CD4-positive, CD25-positive, alpha-beta regulatory T cell (primary cell): ENCODE results near the gene OR4N2. TPM values are rescaled to one million over a fixed set of nuclear protein-coding genes. Genes with fewer than 3 reads are reported as not detected.
"Not testable (repeated sequence)": the region's sequence is repeated elsewhere in the genome, so short reads cannot be mapped to it uniquely, and the experiment has no call there.

Experiments
- ATAC-seq, 2 donors: fragments of 150-1000 bp; cut with Tn5 transposase; one replicate each; pipeline ENCODE4 v1.10.0; 2021; ENCODE audit warnings: low read depth in 2 of 2, moderate number of reproducible peaks in 2 of 2, moderate library complexity in 1 of 2
- DNase-seq, 3 donors: peaks; one replicate each; pipeline versions ENCODE4 v3.0.0 to v3.0.0-alpha.2; 2012 to 2022; ENCODE audit warnings: mixed read lengths in 1 of 3
- H3K27ac ChIP-seq: one replicate; pipeline ENCODE4 v1.7.0; 2013; ENCODE audit warnings: mild to moderate bottlenecking, low read length; ENCODE audit not compliant: insufficient read depth, poor library complexity, severe bottlenecking
- H3K27me3 ChIP-seq: one replicate; pipeline ENCODE4 v1.7.0; 2013; ENCODE audit warnings: low read length; ENCODE audit not compliant: control insufficient read depth, insufficient read depth
- H3K36me3 ChIP-seq: one replicate; pipeline ENCODE4 v1.7.0; 2013; ENCODE audit warnings: mild to moderate bottlenecking, low read length, moderate library complexity; ENCODE audit not compliant: control insufficient read depth, insufficient read depth
- H3K4me1 ChIP-seq: 2 replicates; pipeline ENCODE4 v1.7.0; 2013; ENCODE audit warnings: mild to moderate bottlenecking, low read length; ENCODE audit not compliant: insufficient read depth, control insufficient read depth, poor library complexity, severe bottlenecking
- H3K4me3 ChIP-seq: one replicate; pipeline ENCODE4 v1.7.0; 2013; ENCODE audit warnings: low read depth, mild to moderate bottlenecking, low read length, moderate library complexity
- H3K9me3 ChIP-seq, 2 experiments: 1 replicate in 1 of 2; 2 replicates in 1 of 2; pipeline ENCODE4 v1.7.0; 2013; ENCODE audit warnings: low read length in 2 of 2, mild to moderate bottlenecking in 1 of 2, moderate library complexity in 1 of 2; ENCODE audit not compliant: control insufficient read depth in 2 of 2
- H3K27ac Mint-ChIP-seq, 3 donors: one replicate each; pipeline ENCODE4 v1.8.0; 2020 to 2022; ENCODE audit warnings: mild to moderate bottlenecking in 3 of 3, mixed read lengths in 3 of 3, moderate library complexity in 2 of 3
- H3K27me3 Mint-ChIP-seq: one replicate; pipeline ENCODE4 v1.8.0; 2022; ENCODE audit warnings: mild to moderate bottlenecking, mixed read lengths
- H3K36me3 Mint-ChIP-seq: one replicate; pipeline ENCODE4 v1.8.0; 2020; ENCODE audit warnings: mixed read lengths
- H3K4me1 Mint-ChIP-seq, 4 donors: one replicate each; pipeline ENCODE4 v1.8.0; 2020 to 2022; ENCODE audit warnings: mixed read lengths in 4 of 4, mild to moderate bottlenecking in 1 of 4
- H3K4me3 Mint-ChIP-seq, 4 donors: one replicate each; pipeline ENCODE4 v1.8.0; 2020 to 2022; ENCODE audit warnings: mild to moderate bottlenecking in 4 of 4, mixed read lengths in 4 of 4, moderate library complexity in 3 of 4
- H3K9me3 Mint-ChIP-seq, 7 donors: one replicate each; pipeline ENCODE4 v1.8.0; 2020 to 2022; ENCODE audit warnings: mixed read lengths in 7 of 7, mild to moderate bottlenecking in 3 of 7, moderate library complexity in 2 of 7
- polyA plus RNA-seq, 4 donors: library from polyadenylated mRNA; unstranded; fragments of 300-500 nt; fragmentation: Illumina TruSeq; gene quantifications; one replicate each; pipeline ENCODE4 v1.2.3, GENCODE V29; 2021
- total RNA-seq: library from RNA; stranded (reverse); gene quantifications from one replicate; pipeline ENCODE4 v1.2.3, GENCODE V29; 2022

OR4N2 gene
- total RNA-seq = not detected
- not detected for polyA plus RNA-seq

- H3K27me3 Mint-ChIP-seq, H3K4me3 ChIP-seq, H3K4me1 Mint-ChIP-seq, H3K9me3 Mint-ChIP-seq, H3K27ac Mint-ChIP-seq, H3K36me3 ChIP-seq, DNase-seq, H3K4me3 Mint-ChIP-seq, H3K36me3 Mint-ChIP-seq, H3K4me1 ChIP-seq, ATAC-seq, H3K9me3 ChIP-seq, H3K27ac ChIP-seq, H3K27me3 ChIP-seq: not testable (repeated sequence)
Measured at GRCh38 chr14:19803470-19803869, at the start of gene OR4N2. Gene OR4N2, plus strand, starts transcription at chr14:19803770. Its CDS starts 23,679 bp downstream, at chr14:19827449.

- Mint-ChIP-seq H3K27me3 (peaks cover 4% of the 10 kb centered on the region), H3K27ac (no peak overlapping the region), H3K9me3 (peaks cover 0 to 4% (median 0%) of the 10 kb centered on the region in 7 donors), H3K4me1 (no peaks in the 10 kb centered on the region), H3K36me3 (no peaks in the 10 kb centered on the region), H3K4me3 (no peak overlapping the region)
- no peak overlapping the region for H3K27ac ChIP-seq
- H3K9me3 ChIP-seq = no peaks in the 10 kb centered on the region
- H3K4me1 ChIP-seq = no peaks in the 10 kb centered on the region
- H3K36me3 ChIP-seq = no peaks in the 10 kb centered on the region
- ATAC-seq = no peak
- no peak overlapping the region for H3K4me3 ChIP-seq
- no peaks in the 10 kb centered on the region for H3K27me3 ChIP-seq
- no peak for DNase-seq
Measured at GRCh38 chr14:19754172-19754571, 49.4 kb upstream of the OR4N2 start.

GRCh38 chr14:19771491-19771890 is 32.1 kb upstream of the OR4N2 start:
- H3K36me3 ChIP-seq, H3K27me3 ChIP-seq, H3K27ac Mint-ChIP-seq, H3K4me3 Mint-ChIP-seq, H3K4me1 ChIP-seq, ATAC-seq, H3K27ac ChIP-seq, H3K4me3 ChIP-seq, H3K36me3 Mint-ChIP-seq, DNase-seq, H3K4me1 Mint-ChIP-seq, H3K27me3 Mint-ChIP-seq, H3K9me3 ChIP-seq: not testable (repeated sequence)
- H3K9me3 Mint-ChIP-seq = peaks cover 3 to 23% (median 3%) of the 10 kb centered on the region in 7 donors

GRCh38 chr14:19771895-19772430 is 31.6 kb upstream of the OR4N2 start:
- no peaks in the 10 kb centered on the region for H3K27me3 ChIP-seq
- H3K27me3 Mint-ChIP-seq = no peaks in the 10 kb centered on the region
- no peak for DNase-seq
- H3K4me3 Mint-ChIP-seq = no peak overlapping the region
- ATAC-seq = no peak
- no peaks in the 10 kb centered on the region for H3K4me1 ChIP-seq
- H3K27ac ChIP-seq = no peak overlapping the region
- H3K4me1 Mint-ChIP-seq = no peaks in the 10 kb centered on the region
- H3K36me3 Mint-ChIP-seq = no peaks in the 10 kb centered on the region
- H3K9me3 Mint-ChIP-seq = peaks cover 3 to 23% (median 3%) of the 10 kb centered on the region in 7 donors
- no peak overlapping the region for H3K27ac Mint-ChIP-seq
- H3K4me3 ChIP-seq = no peak overlapping the region
- H3K36me3 ChIP-seq = no peaks in the 10 kb centered on the region
- peaks cover 0 to 7% of the 10 kb centered on the region in 2 experiments for H3K9me3 ChIP-seq

GRCh38 chr14:19772454-19772853 is 31.1 kb upstream of the OR4N2 start:
- H3K27me3 ChIP-seq, H3K36me3 ChIP-seq, H3K9me3 ChIP-seq, H3K27ac Mint-ChIP-seq, DNase-seq, H3K36me3 Mint-ChIP-seq, H3K27me3 Mint-ChIP-seq, H3K4me1 Mint-ChIP-seq, H3K4me3 ChIP-seq, H3K4me1 ChIP-seq, H3K4me3 Mint-ChIP-seq, H3K27ac ChIP-seq, ATAC-seq: not testable (repeated sequence)
- H3K9me3 Mint-ChIP-seq = peaks cover 3 to 23% (median 3%) of the 10 kb centered on the region in 7 donors

GRCh38 chr14:19773204-19773603 is 30.4 kb upstream of the OR4N2 start, which contains the start of gene OR4M1:
Gene OR4M1, plus strand, starts transcription at chr14:19773504. Its CDS starts 6,819 bp downstream, at chr14:19780323.
- not testable (repeated sequence) for ATAC-seq, H3K4me1 Mint-ChIP-seq, H3K4me1 ChIP-seq, H3K36me3 Mint-ChIP-seq, H3K27ac Mint-ChIP-seq, H3K4me3 Mint-ChIP-seq, H3K36me3 ChIP-seq, DNase-seq, H3K27ac ChIP-seq, H3K27me3 Mint-ChIP-seq, H3K27me3 ChIP-seq, H3K4me3 ChIP-seq, H3K9me3 ChIP-seq
- peaks cover 0 to 20% (median 3%) of the 10 kb centered on the region in 7 donors for H3K9me3 Mint-ChIP-seq

- H3K9me3 ChIP-seq = peaks cover 0 to 7% of the 10 kb centered on the region in 2 experiments
- DNase-seq (no peak), ATAC-seq (no peak)
- Mint-ChIP-seq H3K9me3 (peaks cover 0 to 22% (median 3%) of the 10 kb centered on the region in 7 donors), H3K4me3 (no peak overlapping the region), H3K36me3 (no peaks in the 10 kb centered on the region), H3K27ac (no peak overlapping the region), H3K4me1 (no peaks in the 10 kb centered on the region), H3K27me3 (peaks cover 4% of the 10 kb centered on the region)
- H3K27ac ChIP-seq = no peak overlapping the region
- H3K36me3 ChIP-seq = no peaks in the 10 kb centered on the region
- no peaks in the 10 kb centered on the region for H3K4me1 ChIP-seq
- no peaks in the 10 kb centered on the region for H3K27me3 ChIP-seq
- H3K4me3 ChIP-seq = no peak overlapping the region
Measured at GRCh38 chr14:19775587-19775986, 28.0 kb upstream of the OR4N2 start.

- not testable (repeated sequence) for H3K4me3 ChIP-seq, H3K27me3 Mint-ChIP-seq, H3K27ac ChIP-seq, H3K36me3 Mint-ChIP-seq, ATAC-seq, H3K4me1 ChIP-seq, H3K4me3 Mint-ChIP-seq, H3K9me3 Mint-ChIP-seq, H3K27me3 ChIP-seq, H3K36me3 ChIP-seq, H3K27ac Mint-ChIP-seq, H3K9me3 ChIP-seq, H3K4me1 Mint-ChIP-seq, DNase-seq
Measured at GRCh38 chr14:19785848-19786247, 17.7 kb upstream of the OR4N2 start.
